NCI-H1048 (cell line): ENCODE data around the gene PLEKHA5.
"Not testable (repeated sequence)": the region's sequence is repeated elsewhere in the genome, so short reads cannot be mapped to it uniquely, and the experiment has no call there.

Source experiments
- DNase-seq: peaks from one replicate; lab custom pipeline; 2025; lab: John Stamatoyannopoulos, UW

PLEKHA5 gene

GRCh38 chr12:19129486-19130223 lies at the start of gene PLEKHA5:
TSS of gene PLEKHA5 (plus strand) at chr12:19129733. CDS start at chr12:19129800, 67 bp downstream.
- DNase-seq: no peak

- no peak for DNase-seq
Observed at GRCh38 chr12:19080918-19081317, 48.6 kb upstream of the PLEKHA5 start.

GRCh38 chr12:19082365-19082911 lies 47.1 kb upstream of the PLEKHA5 start:
- no peak for DNase-seq

- DNase-seq: no peak
Observed at GRCh38 chr12:19084547-19084946, 45.0 kb upstream of the PLEKHA5 start.

GRCh38 chr12:19085090-19085489 lies 44.4 kb upstream of the PLEKHA5 start:
- DNase-seq: no peak

GRCh38 chr12:19088606-19089005 lies 40.9 kb upstream of the PLEKHA5 start:
- no peak for DNase-seq

GRCh38 chr12:19092482-19092881 lies 37.1 kb upstream of the PLEKHA5 start:
- DNase-seq: not testable (repeated sequence)

- no peak for DNase-seq
Observed at GRCh38 chr12:19093218-19093617, 36.3 kb upstream of the PLEKHA5 start.

- no peak for DNase-seq
Observed at GRCh38 chr12:19095331-19095730, 34.2 kb upstream of the PLEKHA5 start.

GRCh38 chr12:19095756-19096480 lies 33.6 kb upstream of the PLEKHA5 start:
- DNase-seq: no peak

GRCh38 chr12:19105463-19105862 lies 24.1 kb upstream of the PLEKHA5 start:
- no peak for DNase-seq

- no peak for DNase-seq
Observed at GRCh38 chr12:19107750-19108149, 21.8 kb upstream of the PLEKHA5 start.

- DNase-seq: no peak
Observed at GRCh38 chr12:19110221-19110940, 19.2 kb upstream of the PLEKHA5 start.

- no peak for DNase-seq
Observed at GRCh38 chr12:19113464-19113863, 16.1 kb upstream of the PLEKHA5 start.

GRCh38 chr12:19115285-19115684 lies 14.2 kb upstream of the PLEKHA5 start:
- no peak for DNase-seq

- DNase-seq: no peak
Observed at GRCh38 chr12:19119440-19119839, 10.1 kb upstream of the PLEKHA5 start.

GRCh38 chr12:19120795-19121194 lies 8.7 kb upstream of the PLEKHA5 start:
- no peak for DNase-seq

GRCh38 chr12:19121449-19122018 lies 8.0 kb upstream of the PLEKHA5 start:
- DNase-seq: no peak

GRCh38 chr12:19125325-19125724 lies 4.2 kb upstream of the PLEKHA5 start:
- DNase-seq: no peak

GRCh38 chr12:19127270-19127669 lies 2.3 kb upstream of the PLEKHA5 start:
- no peak for DNase-seq

GRCh38 chr12:19128485-19128884 lies 1.0 kb upstream of the PLEKHA5 start:
- no peak for DNase-seq

GRCh38 chr12:19129122-19129485 lies 429 bp upstream of the PLEKHA5 start:
- no peak for DNase-seq
